Ascending aorta (tissue), 2 donors: ENCODE results near the gene KCTD11. TPM values are rescaled to one million over a fixed set of nuclear protein-coding genes. Genes with fewer than 3 reads are reported as not detected.
"Not testable (repeated sequence)": the region's sequence is repeated elsewhere in the genome, so short reads cannot be mapped to it uniquely, and the experiment has no call there.

Experiments
- DNase-seq, 2 donors: peaks; one replicate each; pipeline ENCODE4 v3.0.0-alpha.2; 2019; ENCODE audit warnings: low spot score in 2 of 2
- H3K27ac ChIP-seq, 2 donors: fragments of 200-600 bp; sonication (generic); one replicate each; pipeline ENCODE4 v1.5.1; 2016 to 2017; ENCODE audit warnings: mild to moderate bottlenecking in 1 of 2
- H3K27me3 ChIP-seq: fragments of 200-600 bp; sonication (generic); one replicate; pipeline ENCODE4 v1.5.1; 2017
- H3K36me3 ChIP-seq, 2 donors: fragments of 200-600 bp; sonication (generic); one replicate each; pipeline ENCODE4 v1.5.1; 2016
- H3K4me1 ChIP-seq, 2 donors: fragments of 200-600 bp; sonication (generic); one replicate each; pipeline ENCODE4 v1.5.1; 2016 to 2017; ENCODE audit warnings: mild to moderate bottlenecking in 1 of 2
- H3K4me3 ChIP-seq, 2 donors: fragments of 200-600 bp; sonication (generic); one replicate each; pipeline ENCODE4 v1.5.1; 2016 to 2017; ENCODE audit warnings: mild to moderate bottlenecking in 1 of 2
- H3K9me3 ChIP-seq, 2 donors: fragments of 200-600 bp; sonication (generic); one replicate each; pipeline ENCODE4 v1.5.1; 2016
- intact Hi-C: fragments of 100-400 bp; cut with DNase I; formaldehyde crosslinking; loops from one replicate; pipeline ENCODE4 v1.15.1; 2023
- total RNA-seq: library from RNA; depleted of rRNA; stranded (reverse); fragments of >200 nt; gene quantifications from one replicate; pipeline ENCODE4 v1.1.0, GENCODE V29; 2016
- TF ChIP-seq, protein P1 (sequence below), 3 experiments: fragments of 200-600 bp in 2 of 3; fragments of 450-650 bp in 1 of 3; sonication (generic) in 2 of 3; IDR thresholded peaks; one replicate each; pipeline ENCODE4 v1.5.1; 2016 to 2019; ENCODE audit warnings: antibody characterized with exemption in 3 of 3, mild to moderate bottlenecking in 1 of 3, moderate library complexity in 1 of 3

Gene KCTD11
- total RNA-seq, 1 donor from 2014 or later, result 14.6 TPM

GRCh38 chr17:7334938-7335538 lies 16.9 kb upstream of the KCTD11 start:
- Histone ChIP-seq H3K4me3 (no peak overlapping the region), H3K4me1 (peaks cover 0 to 3% of the 10 kb centered on the region in 2 donors), H3K27me3 (no peaks in the 10 kb centered on the region), H3K36me3 (no peaks in the 10 kb centered on the region), H3K27ac (no peak overlapping the region), H3K9me3 (no peaks in the 10 kb centered on the region)
- TF ChIP-seq, protein P1, sequence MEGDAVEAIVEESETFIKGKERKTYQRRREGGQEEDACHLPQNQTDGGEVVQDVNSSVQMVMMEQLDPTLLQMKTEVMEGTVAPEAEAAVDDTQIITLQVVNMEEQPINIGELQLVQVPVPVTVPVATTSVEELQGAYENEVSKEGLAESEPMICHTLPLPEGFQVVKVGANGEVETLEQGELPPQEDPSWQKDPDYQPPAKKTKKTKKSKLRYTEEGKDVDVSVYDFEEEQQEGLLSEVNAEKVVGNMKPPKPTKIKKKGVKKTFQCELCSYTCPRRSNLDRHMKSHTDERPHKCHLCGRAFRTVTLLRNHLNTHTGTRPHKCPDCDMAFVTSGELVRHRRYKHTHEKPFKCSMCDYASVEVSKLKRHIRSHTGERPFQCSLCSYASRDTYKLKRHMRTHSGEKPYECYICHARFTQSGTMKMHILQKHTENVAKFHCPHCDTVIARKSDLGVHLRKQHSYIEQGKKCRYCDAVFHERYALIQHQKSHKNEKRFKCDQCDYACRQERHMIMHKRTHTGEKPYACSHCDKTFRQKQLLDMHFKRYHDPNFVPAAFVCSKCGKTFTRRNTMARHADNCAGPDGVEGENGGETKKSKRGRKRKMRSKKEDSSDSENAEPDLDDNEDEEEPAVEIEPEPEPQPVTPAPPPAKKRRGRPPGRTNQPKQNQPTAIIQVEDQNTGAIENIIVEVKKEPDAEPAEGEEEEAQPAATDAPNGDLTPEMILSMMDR (IDR thresholded peaks at IDR 0.05), result no peak
- no peak for DNase-seq
- intact Hi-C loops, result no loop called here

- DNase-seq, H3K27me3 ChIP-seq, H3K27ac ChIP-seq, H3K4me1 ChIP-seq, H3K36me3 ChIP-seq, intact Hi-C loops, H3K4me3 ChIP-seq, H3K9me3 ChIP-seq: not testable (repeated sequence)
Measured at GRCh38 chr17:7335765-7336164, 16.2 kb upstream of the KCTD11 start.

GRCh38 chr17:7336240-7337175 lies 15.5 kb upstream of the KCTD11 start, which contains the start of gene ACAP1:
TSS of gene ACAP1 (plus strand) at chr17:7336529. CDS start at chr17:7336735, 206 bp downstream.
- Histone ChIP-seq H3K4me1 (no peaks in the 10 kb centered on the region), H3K27me3 (no peaks in the 10 kb centered on the region), H3K4me3 (peak within 1 kb of the TSS in 1 of 2 donors; percentile 46), H3K36me3 (no peaks in the 10 kb centered on the region), H3K27ac (no peak within 1 kb of the TSS), H3K9me3 (no peaks in the 10 kb centered on the region)
- TF ChIP-seq, protein P1 (IDR thresholded peaks at IDR 0.05), result no peak
- DNase-seq, result peak in 1 of 2 donors; percentile 61
- intact Hi-C loops, result no loop called here

DNA sequence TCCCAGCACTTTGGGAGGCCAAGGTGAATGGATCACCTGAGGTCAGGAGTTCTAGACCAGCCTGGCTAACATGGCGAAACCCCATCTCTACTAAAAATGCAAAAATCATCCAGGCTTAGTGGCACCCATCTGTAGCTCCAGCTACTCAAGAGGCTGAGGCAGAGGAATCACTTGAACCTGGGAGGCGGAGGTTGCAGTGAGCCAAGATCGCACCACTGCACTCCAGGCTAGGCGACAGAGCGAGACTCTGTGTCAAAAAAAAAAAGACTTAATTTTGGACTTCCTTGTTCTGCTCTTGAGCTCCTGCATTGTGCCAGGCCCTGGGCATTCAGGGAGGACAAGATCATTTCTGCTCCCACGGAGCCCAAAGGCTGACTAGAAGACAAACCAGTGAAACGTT lies 14.4 kb upstream of the KCTD11 start:
- H3K36me3 ChIP-seq, H3K4me3 ChIP-seq, H3K27me3 ChIP-seq, H3K9me3 ChIP-seq, H3K4me1 ChIP-seq, DNase-seq, intact Hi-C loops, H3K27ac ChIP-seq: not testable (repeated sequence)

DNA sequence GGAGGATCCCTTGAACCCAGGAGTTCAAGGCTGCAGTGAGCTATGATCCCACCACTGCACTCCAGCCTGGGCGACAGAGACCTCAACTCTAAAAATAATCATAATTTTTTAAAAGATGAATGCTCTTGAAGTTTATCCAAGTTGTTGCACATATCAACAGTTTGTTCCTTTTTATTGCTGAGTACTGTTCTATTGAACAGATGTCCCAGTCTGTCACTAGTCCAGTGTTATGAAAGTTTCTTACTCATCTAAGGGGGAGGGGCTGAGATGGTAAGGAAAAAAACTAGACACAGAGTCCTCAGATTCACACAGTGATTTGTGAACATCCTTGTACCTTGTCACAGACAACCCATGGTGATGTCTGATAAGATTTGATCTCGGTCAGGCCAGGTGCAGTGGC lies 11.8 kb upstream of the KCTD11 start:
- Histone ChIP-seq H3K27me3 (no peaks in the 10 kb centered on the region), H3K36me3 (no peaks in the 10 kb centered on the region), H3K27ac (no peak overlapping the region), H3K4me1 (no peaks in the 10 kb centered on the region), H3K9me3 (no peaks in the 10 kb centered on the region), H3K4me3 (no peak overlapping the region)
- DNase-seq, result no peak
- intact Hi-C loops, result no loop called here
- TF ChIP-seq, protein P1 (IDR thresholded peaks at IDR 0.05), result no peak

- intact Hi-C loops, result no loop called here
- TF ChIP-seq, protein P1 (IDR thresholded peaks at IDR 0.05), result no peak
- H3K27me3 ChIP-seq, result no peaks in the 10 kb centered on the region
Measured at GRCh38 chr17:7341842-7342241, 10.1 kb upstream of the KCTD11 start.

More at GRCh38 chr17:7341842-7342241, 10.1 kb upstream of the KCTD11 start:
- no peak for DNase-seq
- H3K4me3 ChIP-seq, result no peak overlapping the region
- H3K36me3 ChIP-seq, result no peaks in the 10 kb centered on the region
- no peak overlapping the region for H3K27ac ChIP-seq
- H3K9me3 ChIP-seq, result no peaks in the 10 kb centered on the region
- H3K4me1 ChIP-seq, result no peaks in the 10 kb centered on the region
